Measurements from ENCODE around the gene BRINP3. TPM values are rescaled to one million over a fixed set of nuclear protein-coding genes. Genes with fewer than 3 reads are reported as not detected.

Gene BRINP3
- polyA plus RNA-seq, 1 experiment = 0.14 TPM

GRCh38 chr1:190274721-190275120 is 202.9 kb downstream of the BRINP3 start:
- DNase-seq (ENCODE audit: low read depth, low spot score) = no peak
- ChIA-PET CTCF (no interaction called here), POLR2A (no interaction called here)
- no peaks in the 10 kb centered on the region for H3K9me3 ChIP-seq (ENCODE audit: control insufficient read depth, insufficient read depth, low read length)
- no peak for TF ChIP-seq CTCF (IDR thresholded peaks at IDR 0.05; ENCODE audit: low read depth, low read length)
- no peak overlapping the region for H3K27ac ChIP-seq (ENCODE audit: low read depth, low read length)
- H3K27me3 ChIP-seq (ENCODE audit: control insufficient read depth, insufficient read depth, low read length) = no peaks in the 10 kb centered on the region
- H3K4me3 ChIP-seq (ENCODE audit: low read depth, low read length) = no peak overlapping the region

- H3K9me3 ChIP-seq (ENCODE audit: control insufficient read depth, insufficient read depth, low read length) = no peaks in the 10 kb centered on the region
- no peaks in the 10 kb centered on the region for H3K27me3 ChIP-seq (ENCODE audit: control insufficient read depth, insufficient read depth, low read length)
- TF ChIP-seq CTCF (IDR thresholded peaks at IDR 0.05; ENCODE audit: low read depth, low read length) = no peak
- H3K4me3 ChIP-seq (ENCODE audit: low read depth, low read length) = no peak overlapping the region
- no peak for DNase-seq (ENCODE audit: low read depth, low spot score)
- POLR2A ChIA-PET = no interaction called here
- CTCF ChIA-PET = no interaction called here
- no peak overlapping the region for H3K27ac ChIP-seq (ENCODE audit: low read depth, low read length)
Measured at GRCh38 chr1:190273161-190273560, 204.5 kb downstream of the BRINP3 start.

DNA sequence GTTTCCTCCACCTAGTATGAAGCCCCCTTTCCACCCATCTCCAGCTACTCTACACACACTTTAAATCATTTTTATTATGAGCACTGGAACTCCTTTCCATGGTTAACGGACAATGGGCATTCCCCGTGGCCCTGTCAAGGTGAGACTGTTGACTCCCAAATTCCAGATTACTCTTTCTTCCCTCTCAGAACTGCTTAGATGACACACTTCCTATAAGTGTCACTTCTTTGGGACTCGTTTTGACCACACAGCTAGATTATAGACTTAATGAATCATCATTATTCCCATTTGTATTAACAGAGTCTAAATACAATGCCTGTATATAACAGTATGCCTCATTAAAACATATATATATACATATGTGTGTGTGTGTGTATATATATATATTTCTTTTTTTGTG is 215.1 kb downstream of the BRINP3 start:
- H3K27me3 ChIP-seq (ENCODE audit: control insufficient read depth, insufficient read depth, low read length) = no peaks in the 10 kb centered on the region
- no peak for TF ChIP-seq CTCF (IDR thresholded peaks at IDR 0.05; ENCODE audit: low read depth, low read length)
- ChIA-PET POLR2A (no interaction called here), CTCF (no interaction called here)
- no peak for DNase-seq (ENCODE audit: low read depth, low spot score)
- no peaks in the 10 kb centered on the region for H3K9me3 ChIP-seq (ENCODE audit: control insufficient read depth, insufficient read depth, low read length)
- no peak overlapping the region for H3K4me3 ChIP-seq (ENCODE audit: low read depth, low read length)
- H3K27ac ChIP-seq (ENCODE audit: low read depth, low read length) = no peak overlapping the region

DNA sequence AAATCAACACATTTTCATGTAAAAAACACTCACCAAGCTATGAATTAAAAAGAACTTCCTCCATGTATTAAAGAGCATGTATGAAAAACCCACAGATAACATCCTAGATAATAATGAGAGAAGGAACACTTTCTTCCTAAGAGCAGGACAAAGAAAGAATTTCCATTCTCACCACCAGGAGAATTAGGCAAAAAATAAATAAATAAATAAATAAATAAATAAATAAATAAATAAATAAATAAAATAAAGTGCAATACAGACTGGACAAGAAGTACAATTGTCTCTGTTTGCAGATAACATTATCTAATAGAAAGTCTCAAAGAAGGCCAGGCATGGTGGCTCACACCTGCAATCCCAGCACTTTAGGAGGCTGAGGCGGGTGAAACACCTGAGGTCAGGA is 218.2 kb downstream of the BRINP3 start:
- ChIA-PET POLR2A (no interaction called here), CTCF (no interaction called here)
- no peak overlapping the region for H3K27ac ChIP-seq (ENCODE audit: low read depth, low read length)

DNA sequence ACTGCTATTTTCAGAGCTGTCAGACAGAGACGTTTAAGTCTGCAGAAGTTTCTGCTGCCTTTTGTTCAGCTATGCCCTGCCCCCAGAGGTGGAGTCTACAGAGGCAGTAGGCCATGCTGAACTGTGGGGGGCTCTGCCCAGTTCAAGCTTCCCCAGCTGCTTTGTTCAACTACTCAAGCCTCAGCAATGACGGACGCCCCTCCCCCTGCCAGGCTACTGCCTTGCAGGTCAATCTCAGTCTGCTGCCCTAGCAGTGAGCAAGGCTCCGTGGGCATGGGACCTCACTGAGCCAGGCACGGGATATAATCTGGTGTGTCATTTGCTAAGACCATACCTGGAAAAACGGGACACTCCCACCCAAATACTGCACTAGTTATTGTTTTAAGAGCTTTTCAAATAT is 219.7 kb downstream of the BRINP3 start:
- Histone ChIP-seq H3K27me3 (ENCODE audit: control insufficient read depth, insufficient read depth, low read length) (no peaks in the 10 kb centered on the region), H3K4me3 (ENCODE audit: low read depth, low read length) (no peak overlapping the region), H3K9me3 (ENCODE audit: control insufficient read depth, insufficient read depth, low read length) (no peaks in the 10 kb centered on the region), H3K27ac (ENCODE audit: low read depth, low read length) (no peak overlapping the region)
- ChIA-PET CTCF (no interaction called here), POLR2A (no interaction called here)
- TF ChIP-seq CTCF (IDR thresholded peaks at IDR 0.05; ENCODE audit: low read depth, low read length) = no peak
- DNase-seq (ENCODE audit: low read depth, low spot score) = no peak

More for the DNA sequence above, 218.2 kb downstream of the BRINP3 start:
- Histone ChIP-seq H3K27me3 (ENCODE audit: control insufficient read depth, insufficient read depth, low read length) (no peaks in the 10 kb centered on the region), H3K4me3 (ENCODE audit: low read depth, low read length) (no peak overlapping the region), H3K9me3 (ENCODE audit: control insufficient read depth, insufficient read depth, low read length) (no peaks in the 10 kb centered on the region)
- DNase-seq (ENCODE audit: low read depth, low spot score) = no peak
- TF ChIP-seq CTCF (IDR thresholded peaks at IDR 0.05; ENCODE audit: low read depth, low read length) = no peak

Measured in AG04450 (cell line).